NOMO-1 treated with DMSO at 0.1 percent for 48 hours (cell line): Measurements from ENCODE around the gene NDUFA13.
"Not testable (repeated sequence)": the region's sequence is repeated elsewhere in the genome, so short reads cannot be mapped to it uniquely, and the experiment has no call there.

Source experiments
- DNase-seq: peaks from one replicate; lab custom pipeline; 2025; ENCODE audit not compliant: unreplicated experiment; lab: John Stamatoyannopoulos, UW

NDUFA13 gene

DNA sequence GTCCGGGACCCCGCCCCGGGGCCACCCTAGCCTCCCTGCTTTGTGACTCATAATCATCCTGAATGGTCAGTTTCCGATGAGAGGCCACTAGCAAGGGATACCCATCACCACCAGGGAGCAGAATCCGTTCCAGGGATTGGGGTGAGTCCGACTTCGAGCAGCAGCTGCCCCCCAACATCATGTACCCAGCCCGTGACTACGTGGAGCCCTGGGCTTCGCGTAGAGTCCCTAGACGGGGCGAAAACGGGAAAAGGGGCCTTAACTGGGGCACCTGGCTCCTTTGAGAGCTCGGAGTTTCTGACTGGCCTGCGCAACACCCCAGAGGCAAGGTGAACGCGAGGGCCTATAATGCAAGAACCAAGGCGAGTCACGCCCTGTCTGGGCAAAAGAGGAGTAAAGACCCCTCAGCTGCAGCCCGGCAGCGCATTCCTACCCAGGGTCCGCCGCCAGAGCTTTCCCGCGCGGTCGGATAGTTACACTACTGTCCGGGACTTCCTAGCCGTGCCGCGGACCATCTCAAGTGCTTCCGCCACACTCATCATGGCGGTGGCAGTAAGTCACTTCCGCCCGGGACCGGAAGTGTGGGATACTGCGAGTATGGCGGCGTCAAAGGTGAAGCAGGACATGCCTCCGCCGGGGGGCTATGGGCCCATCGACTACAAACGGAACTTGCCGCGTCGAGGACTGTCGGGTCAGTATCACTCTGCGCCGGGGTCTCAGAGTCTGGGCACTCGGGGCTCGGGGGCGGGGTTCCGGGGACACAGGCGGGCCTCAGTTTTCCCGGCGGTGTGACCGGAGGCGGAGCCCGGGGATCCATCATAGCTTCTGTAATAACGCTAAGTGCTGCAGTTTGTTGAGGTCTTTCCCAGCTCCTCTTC is at the start of gene NDUFA13:
TSS of gene NDUFA13 (plus strand) at position 584 of the 878 bp plus-strand sequence. CDS start at position 598, 14 bp downstream.
- DNase-seq = peak; percentile 81

DNA sequence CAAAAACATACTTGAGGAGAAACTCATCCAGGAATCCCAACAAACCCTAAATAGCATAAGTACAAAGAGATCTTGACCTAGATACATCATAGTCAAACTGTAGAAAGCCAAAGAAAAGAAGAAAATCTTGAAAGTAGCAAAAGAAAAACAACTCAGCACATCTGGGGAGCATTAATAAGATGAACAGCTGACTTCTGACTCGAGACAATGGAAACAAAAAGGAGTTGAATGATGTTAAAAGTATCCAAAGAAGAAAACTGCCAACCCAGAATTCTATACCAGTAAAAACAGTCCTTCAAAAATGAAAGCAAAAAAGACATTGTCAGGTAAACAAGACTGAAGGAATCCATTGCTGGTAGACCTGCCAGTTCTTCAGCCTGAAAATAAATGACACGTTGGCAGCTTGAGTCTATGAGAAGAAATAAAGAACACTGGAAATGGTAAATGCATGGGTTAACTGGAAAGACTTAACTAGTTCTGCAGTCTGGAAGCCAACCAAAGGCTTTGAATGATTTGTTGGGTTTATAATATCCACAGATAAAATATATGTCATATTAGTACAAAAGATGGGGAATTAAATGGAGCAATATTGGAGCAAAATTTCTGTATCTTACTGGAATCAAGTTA is 47.5 kb upstream of the NDUFA13 start:
- no peak for DNase-seq

DNA sequence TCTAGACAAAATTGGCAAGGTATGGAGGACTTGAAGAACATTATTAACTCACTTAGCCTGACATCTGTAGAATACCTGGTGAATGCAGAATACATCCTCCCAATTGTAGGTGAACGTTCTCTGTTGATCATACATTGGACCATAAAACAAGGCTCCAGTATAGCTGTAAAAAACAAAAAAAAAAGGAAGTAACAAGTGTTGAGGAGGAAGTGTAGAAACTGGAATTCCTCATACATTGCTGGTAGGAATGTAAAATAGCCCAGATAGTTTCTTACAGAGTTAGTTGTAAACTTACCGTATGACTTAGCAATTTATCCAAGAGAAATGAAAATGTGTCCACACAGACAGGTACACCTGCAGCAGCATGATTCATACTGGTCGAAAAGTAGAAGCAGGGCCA is 45.4 kb upstream of the NDUFA13 start:
- DNase-seq = peak; percentile 27

DNA sequence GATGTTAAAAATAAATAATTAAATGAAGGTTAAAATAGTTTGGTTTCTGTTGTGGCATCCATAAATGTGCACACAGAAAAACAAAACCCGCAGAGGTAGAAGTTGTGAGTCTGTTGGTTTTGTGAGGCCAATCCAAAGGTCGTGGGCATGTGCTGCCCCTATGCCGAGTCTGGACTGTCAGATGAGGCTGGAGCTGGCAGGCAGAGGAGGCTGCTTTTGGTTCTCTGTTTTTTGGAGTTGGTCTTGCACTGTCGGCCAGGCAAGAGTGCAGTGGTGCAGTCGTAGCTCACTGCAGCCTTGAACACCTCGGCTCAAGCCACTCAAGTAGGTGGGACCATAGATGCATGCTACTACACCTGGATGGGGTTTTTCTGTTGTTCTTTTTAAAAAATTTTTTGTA is 44.3 kb upstream of the NDUFA13 start:
- no peak for DNase-seq

DNA sequence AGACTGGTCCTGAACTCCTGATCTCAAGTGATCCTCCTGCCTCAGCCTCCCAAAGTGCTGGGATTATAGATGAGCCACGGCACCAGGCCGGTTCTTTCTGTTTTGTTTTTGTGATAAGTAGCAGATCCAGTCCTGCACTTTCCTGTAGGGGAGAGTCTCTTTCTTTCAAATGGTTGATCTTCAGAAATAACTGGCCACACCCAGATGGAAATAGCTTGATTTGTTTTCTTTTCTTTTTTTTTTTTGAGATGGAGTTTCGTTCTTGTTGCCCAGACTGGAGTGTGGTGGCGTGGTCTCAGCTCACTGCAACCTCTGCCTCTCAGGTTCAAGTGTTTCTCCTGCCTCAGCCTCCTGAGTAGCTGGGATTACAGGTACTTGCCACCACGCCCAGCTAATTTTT is 43.9 kb upstream of the NDUFA13 start:
- not testable (repeated sequence) for DNase-seq

DNA sequence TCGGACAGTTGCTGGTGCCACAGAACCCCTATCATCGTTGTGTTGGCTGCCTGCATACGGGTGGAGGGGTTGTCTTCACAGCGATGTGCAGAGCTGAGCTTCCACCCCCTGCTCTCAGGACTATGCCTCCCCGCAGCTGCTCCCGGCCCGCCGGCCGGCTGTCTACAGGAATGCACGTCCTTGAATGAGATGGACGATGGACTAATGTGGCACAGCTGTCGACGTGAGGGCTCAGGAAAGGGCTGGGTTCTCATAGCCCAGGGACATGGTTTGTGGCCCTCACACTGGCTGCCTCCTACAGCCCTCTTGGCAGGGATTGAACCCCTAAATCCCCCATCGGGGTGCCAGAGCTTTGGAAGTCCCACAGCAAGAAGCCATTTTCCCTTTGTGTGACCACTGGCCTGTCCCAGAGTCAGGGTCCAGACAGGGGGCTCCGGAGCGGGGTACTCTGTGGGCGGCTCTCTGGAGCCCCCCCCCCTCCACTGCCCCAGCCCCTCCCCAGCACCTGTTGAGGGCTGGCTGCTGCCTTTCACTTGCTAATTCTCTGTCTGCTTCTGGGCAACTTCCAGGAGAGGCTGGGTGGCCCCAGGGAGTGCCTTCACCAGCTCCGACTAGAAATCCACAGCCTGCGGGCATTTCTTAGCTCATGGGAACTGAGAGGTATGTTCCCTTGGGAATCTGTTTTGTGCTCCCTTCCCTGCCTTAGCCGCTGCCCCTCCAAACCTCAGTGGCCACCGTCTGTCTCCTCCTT is 40.8 kb upstream of the NDUFA13 start:
- no peak for DNase-seq

DNA sequence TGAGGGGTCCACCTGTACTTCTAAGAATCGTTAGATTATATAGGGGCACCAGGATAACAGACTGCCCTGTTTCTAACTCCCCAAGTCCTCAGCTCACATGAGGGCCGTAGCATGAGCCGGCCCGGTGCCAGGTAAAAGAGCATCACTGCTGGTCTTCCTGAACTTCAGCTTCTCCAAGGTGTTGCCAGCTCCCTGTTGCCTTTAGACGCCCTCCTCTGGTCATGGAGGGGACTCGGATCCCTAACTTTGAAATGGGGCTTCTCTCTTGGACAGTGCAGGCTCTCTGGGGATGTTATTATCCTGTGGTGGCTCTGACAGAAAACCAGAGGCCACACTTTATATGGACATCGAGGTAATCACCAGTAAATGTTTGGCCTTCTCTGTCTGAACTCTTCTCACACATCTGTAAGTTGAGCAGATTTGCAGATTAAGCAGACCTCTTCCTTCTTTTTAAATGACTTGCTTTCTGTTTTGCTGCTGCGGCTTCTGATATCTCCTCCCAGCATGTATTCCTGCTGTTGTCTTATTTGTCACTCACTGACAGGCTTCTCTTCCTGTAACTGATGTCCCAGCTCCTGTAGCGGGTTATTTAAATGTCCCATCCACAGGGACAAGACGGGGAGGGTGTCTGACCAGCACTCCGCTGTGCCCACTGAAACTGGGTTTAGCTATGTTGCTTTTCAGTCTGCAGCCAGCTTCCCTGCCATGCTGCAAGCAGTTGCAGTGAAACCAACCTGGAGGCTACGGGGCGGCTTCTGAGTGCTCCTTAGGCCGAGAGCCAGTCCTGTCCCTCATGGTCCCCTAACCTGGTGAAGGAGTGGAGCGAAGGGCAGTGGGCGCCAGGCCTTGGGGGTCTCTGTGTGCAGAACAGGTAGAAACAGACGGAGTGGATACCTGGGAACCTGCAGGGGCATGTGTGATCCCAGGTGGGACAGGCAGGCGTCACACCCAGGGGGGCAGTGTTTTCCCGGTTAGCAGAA is 39.9 kb upstream of the NDUFA13 start:
- no peak for DNase-seq

DNA sequence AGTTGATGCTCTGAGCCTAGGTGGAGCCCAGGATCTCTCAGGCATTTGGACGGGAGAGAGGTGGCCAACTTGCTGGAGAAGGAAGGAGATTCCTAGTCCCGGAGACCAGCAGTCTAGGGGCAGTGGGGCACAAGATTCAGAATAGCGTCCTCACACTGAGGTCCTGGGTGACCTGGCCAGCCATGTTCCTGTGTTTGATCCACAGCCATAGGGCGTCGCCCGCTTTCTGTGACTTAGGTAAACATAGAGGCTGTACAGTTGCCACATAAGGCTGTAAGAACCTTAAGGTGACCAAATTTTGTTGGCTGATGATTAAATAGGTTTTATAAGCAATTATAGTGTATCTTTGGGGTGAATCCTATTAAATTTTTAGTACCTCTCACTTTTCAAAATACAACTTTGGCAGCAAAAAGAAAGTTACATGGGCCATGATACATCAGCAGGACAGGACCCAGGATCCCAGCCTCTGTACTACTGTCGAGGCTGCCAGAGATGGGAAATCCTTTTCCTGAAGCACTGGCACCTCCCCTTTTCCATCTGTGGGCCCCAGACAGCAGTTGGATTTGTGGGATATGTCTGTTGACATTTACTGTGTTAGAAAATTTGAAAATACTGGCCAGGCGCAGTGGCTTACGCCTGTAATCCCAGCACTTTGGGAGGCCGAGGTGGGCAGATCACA is 38.2 kb upstream of the NDUFA13 start:
- DNase-seq = no peak

DNA sequence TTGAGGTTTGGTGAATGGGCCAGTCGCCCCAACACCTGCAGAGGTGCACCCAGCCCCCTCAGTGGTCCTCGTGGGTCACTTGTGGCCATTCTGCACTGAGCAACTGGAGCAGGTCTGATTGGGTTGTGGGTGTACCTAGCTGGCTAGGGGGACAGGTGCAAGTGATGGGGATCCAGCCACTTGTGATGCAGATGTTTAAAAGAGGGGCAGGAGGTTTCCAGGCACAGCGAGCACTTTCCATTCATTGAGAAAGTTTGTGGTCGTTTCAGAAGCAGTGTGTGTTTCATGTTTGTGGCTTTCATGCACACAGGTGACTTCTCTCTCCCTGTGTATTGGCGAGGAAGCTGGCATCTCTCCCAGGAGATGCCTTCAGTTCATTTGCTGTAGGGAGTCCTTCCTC is 35.3 kb upstream of the NDUFA13 start:
- DNase-seq = no peak

DNA sequence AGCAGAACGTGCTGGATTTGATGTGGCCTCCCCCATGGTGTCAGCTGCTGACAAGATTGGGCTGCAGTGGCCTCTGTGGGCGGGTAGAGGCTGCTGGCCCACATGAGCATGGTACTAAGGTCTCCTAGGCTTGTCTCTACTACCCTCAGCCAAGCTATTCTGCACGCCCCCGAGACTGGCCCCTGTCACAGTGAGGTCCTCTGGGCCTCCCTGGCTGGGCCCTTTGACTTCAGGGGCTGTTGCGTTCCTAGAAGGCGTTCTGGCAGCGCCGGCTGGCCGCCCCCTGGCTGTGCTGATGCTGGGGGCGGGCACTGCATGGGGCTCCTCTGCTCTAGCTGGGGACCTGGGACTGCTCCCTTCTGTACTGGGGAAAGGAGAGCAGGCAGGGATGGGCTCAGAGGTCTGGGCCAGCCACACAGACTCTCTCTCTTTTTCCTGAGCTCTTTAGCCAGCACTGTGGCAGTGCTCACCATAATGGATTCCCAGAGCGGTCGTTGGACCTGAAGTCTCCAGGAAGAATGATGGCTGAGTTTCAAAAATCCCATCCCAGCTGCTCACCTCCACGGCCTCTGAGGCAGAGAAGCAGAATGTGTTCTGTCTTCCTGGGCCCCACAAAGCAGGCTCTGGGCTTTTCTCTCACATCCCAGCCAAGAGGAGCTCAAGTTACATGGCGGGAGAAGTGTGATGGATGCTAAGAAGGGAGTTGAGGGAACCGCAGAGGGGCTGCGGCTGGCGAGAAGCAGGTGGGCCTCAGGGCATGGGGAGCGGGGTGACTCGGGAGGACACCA is 33.0 kb upstream of the NDUFA13 start:
- no peak for DNase-seq

DNA sequence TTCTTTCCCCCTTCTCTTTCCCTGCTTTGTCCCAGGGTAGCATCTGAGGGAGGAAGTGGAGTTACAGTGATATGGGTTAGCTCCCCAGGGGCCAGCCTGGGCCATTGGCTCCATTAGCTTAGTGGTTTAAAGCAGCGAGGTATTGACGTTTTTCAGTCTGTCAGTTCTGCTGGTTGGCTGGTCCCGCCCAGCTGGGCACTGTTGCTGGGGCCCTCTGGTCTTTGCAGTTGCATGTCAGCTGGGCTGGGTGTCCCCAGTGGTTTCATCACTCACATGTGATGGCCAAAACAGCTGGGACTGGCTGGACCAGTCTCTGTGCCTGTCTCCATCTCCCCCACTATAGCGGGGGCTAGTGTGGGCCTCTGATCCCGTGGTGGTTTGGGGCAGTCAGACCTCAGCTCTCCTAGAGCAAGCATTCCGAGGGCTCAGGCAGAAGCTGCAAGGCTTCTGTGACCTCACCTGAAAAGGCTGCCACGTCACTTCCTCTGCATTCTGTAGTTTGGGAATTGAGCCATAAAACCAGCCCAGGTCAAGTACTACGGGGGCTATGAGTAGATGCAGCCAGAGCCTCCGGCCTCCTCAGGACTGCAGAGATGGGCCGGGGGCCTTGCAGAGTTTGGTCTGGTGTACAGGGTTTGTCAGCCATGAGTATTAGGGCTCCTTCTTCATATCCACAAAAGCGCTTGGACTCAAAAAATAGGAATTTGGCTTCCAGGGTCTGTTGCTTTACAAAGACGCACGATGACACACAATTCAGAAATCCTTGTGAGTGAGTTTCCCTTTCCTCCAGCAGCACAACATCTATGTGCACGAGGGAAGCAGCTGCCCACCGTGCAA is 30.6 kb upstream of the NDUFA13 start:
- DNase-seq = no peak

DNA sequence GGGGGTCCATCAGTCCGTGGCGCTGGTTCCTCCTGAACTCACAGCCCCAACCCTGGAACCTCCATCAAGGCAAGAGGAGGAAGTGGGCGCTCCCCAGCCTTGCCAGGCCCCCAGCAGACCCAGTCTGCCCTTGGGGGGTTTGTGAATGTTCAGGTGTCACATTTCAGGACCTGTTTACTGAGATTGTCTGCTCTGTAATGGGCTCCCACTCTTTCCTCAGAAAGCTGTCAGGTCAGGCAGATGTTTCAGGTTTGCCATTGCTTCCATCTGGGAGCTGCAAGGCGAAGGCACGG is 30.1 kb upstream of the NDUFA13 start:
- DNase-seq = no peak

DNA sequence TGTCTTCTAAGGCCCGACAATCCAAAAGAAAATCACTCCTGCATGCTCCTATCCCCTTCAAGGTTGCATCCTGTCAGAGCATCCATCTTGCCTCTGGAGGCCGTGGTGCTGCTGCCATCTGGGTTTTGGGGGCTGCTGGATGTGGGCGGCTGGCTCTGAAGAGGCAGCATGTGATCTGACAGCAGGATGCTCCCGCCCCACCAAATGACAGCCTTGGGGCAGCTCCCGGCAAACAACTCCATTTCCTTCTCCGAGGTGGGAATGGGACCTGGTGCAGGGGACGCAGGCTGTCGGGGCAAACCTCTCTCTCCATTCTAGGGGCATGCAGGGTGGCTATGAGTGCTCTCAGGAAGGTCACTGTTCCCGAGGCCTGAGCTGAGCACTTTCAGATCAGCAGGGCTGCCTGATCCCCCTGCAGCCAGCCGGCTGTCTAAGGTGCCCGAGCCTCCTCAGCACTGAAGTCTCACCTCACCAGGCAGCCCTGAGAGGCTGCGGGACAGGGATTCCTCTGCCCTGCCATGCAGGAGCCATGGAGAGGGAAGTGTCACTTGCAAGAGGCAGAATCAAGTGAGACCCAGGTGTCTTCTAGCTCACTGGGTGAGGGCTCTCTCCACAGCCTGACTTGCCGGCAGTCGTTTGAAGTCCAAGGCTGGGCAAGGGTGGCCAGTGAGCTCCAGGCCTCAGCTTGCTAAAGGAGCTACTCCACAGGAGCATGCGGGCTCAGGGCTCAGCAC is 29.5 kb upstream of the NDUFA13 start:
- DNase-seq = no peak

DNA sequence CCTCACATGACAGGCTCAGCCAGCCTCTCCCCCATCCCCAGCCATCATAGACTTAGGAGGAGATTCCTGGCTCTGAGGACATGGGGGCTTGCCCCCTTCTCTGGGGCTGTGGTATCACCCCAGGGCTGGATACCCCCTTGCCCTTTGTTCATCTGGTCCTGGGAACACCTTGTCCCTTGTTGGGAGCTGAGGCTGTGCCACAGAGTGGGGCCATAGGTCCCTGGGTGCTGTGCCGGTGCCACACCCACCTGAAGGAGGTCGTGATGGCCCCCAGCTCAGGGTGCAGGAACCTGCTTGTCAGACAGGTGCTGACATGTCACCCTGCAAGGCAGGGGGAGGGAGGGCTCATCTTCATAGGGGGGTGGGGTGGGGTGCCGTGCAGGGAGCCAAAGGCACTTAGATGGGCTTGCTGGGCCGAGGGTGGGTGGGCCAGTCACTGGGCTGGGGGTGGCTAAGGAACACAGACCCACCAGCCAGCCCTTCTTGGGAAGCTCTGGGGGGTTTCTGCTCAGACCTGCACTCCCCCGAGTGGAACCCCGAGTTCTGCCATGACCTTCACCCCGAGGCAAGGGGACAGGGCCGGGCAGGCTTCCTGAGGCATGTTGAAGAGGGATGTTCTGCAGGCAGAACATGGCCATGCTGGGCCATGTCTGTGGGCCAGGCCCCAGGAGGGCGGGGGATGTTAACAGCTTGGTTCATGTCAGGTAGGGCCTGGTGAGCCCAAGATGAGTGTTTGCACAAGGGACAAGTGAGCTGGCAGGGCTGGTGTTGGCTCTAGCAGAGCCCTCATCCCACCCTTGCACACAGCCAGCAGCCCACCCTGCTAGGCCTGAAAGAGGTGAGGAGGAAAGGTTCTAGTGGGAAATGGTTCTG is 28.7 kb upstream of the NDUFA13 start:
- no peak for DNase-seq

DNA sequence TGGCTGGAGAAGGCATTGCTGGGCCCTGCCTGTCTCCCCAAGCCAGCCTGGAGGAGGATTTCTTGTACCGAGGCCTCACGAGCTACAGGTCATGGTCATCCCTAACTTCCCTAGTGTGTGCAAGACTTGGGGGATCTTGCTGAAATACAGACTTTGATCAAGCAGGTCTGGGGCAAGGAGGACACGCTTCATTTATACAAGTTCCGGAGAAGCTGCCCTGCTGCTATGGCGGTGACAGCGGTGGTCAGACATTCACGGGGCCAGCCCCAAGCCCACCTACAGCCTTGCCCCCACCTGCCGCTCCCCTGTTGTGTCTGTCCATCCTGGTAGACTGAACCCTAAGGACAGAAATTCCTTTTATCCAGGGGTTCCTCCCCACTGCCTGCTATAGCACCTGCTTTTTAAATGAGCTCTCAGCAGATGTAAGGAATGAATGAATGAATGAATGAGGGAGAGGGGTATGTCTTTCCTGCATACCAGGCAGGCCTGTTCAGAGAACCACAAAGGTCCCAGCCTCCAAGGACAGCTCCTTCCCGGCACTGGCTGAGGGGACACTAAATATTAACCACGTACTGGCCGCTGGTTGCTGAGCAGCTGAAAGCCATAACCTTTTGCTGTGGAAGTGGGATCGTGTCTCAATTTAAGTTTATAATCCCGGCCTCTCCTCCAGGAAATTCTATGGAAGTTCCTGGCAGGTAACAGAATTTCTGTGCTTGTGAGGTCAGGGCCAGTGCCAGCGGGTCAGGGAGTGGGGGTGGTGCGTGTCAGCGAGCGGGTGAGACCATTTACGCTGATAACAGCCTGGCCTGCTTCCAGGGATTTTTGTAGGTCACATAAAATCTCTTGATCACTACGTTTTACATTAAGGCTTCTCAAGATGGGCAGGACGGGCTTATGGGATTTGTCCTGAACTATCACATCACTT is 27.8 kb upstream of the NDUFA13 start:
- DNase-seq = no peak
